ENCODE results near the gene MAP3K5. TPM values are rescaled to one million over a fixed set of nuclear protein-coding genes. Genes with fewer than 3 reads are reported as not detected.

The MAP3K5 gene
- total and polyA plus RNA-seq, 9 of the 15 experiments (the other 6 are each of a cell fraction or from before 2014, with no cell fraction given): 2.2 to 13.0 (median 9.9) TPM

GRCh38 chr6:136633355-136633754 lies 158.9 kb downstream of the MAP3K5 start:
- Histone ChIP-seq H4K20me1 (replicated peaks; ENCODE audit: control insufficient read depth, insufficient read depth, low read length) (no peaks in the 10 kb centered on the region), H3K9ac (ENCODE audit: insufficient read depth in 1 of 2, low read depth in 2 of 2, low read length in 2 of 2) (no peak overlapping the region), H3K79me2 (ENCODE audit: control insufficient read depth, insufficient read depth, low read length) (no peaks in the 10 kb centered on the region), H3K4me3 (no peak overlapping the region), H3K9me3 (replicated peaks; ENCODE audit: control insufficient read depth, insufficient read depth, low read depth, low read length) (no peaks in the 10 kb centered on the region), H3K27me3 (ENCODE audit: control insufficient read depth in 2 of 2, insufficient read depth in 2 of 2, low read length in 2 of 2) (no peaks in the 10 kb centered on the region), H2AFZ (ENCODE audit: low read depth, low read length) (no peak overlapping the region), H3K36me3 (ENCODE audit: control insufficient read depth, insufficient read depth, low read length) (peaks cover 18% of the 10 kb centered on the region; the same call in 2 of the 3 replicates), H3K4me2 (ENCODE audit: insufficient read depth, low read length) (no peak overlapping the region), H3K4me1 (replicated peaks in 1 of 2; ENCODE audit: control insufficient read depth in 2 of 2, insufficient read depth in 2 of 2, low read length in 2 of 2) (no peaks in the 10 kb centered on the region), H3K9me1 (ENCODE audit: control insufficient read depth, insufficient read depth, low read length) (no peaks in the 10 kb centered on the region), H3K27ac (ENCODE audit: extremely low read depth, low read depth, low read length) (no peak overlapping the region)
- ChIA-PET POLR2A (interaction anchor here (1.3 kb wide), 1 partner anchor 11 kb away, joined by 3 read pairs; no protein-coding TSS in a partner anchor), CTCF (ENCODE audit: low intra/inter-chr PET ratio) (no interaction called here)
- intact Hi-C loops (cut with micrococcal nuclease): no loop called here
- 38% methylated on average over 1 of the region's 1 CpG for WGBS (ENCODE audit: insufficient coverage, low coverage, missing lambda C conversion rate)
- DNase-seq (ENCODE audit: extremely low read depth in 1 of 4, low spot score in 3 of 4) (no peak), ATAC-seq (no peak), FAIRE-seq (no peak)
- BruUV-seq (replicated peaks): no TSS peak
- in situ Hi-C loops (cut with MboI): no loop called here
- TF ChIP-seq HLTF (IDR thresholded peaks at IDR 0.05) (no peak), SMARCE1 (IDR thresholded peaks at IDR 0.05) (no peak), ZNF592 (IDR thresholded peaks at IDR 0.05) (no peak), ZNF507 (tag; conservative IDR thresholded peaks at IDR 0.05) (no peak), NUFIP1 (IDR thresholded peaks at IDR 0.05; ENCODE audit: partially characterized antibody) (no peak), DMBX1 (CRISPR knock-in tag; IDR thresholded peaks at IDR 0.05; ENCODE audit: borderline replicate concordance) (no peak), SMAD2 (IDR thresholded peaks at IDR 0.05; ENCODE audit: low read depth, low read length) (no peak), ARID4B (CRISPR knock-in tag; IDR thresholded peaks at IDR 0.05) (no peak), FUS (optimal IDR thresholded peaks at IDR 0.05; ENCODE audit: low read depth, low read length) (no peak), DLX4 (CRISPR knock-in tag; IDR thresholded peaks at IDR 0.05) (no peak), TEAD1 (CRISPR knock-in tag; IDR thresholded peaks at IDR 0.05) (no peak), NR4A1 (CRISPR knock-in tag; IDR thresholded peaks at IDR 0.05) (no peak), NR4A1 (tag; IDR thresholded peaks at IDR 0.05) (no peak)
